HG02623 (cell line): Measurements from ENCODE around the gene TMEM17.
A peak's percentile ranks its signal among the peaks of the same experiment; 100 is the strongest.

ENCODE experiments used
- ATAC-seq: cut with Tn5 transposase; IDR thresholded peaks from one replicate; pipeline ENCODE4 v1.9.1; 2021; ENCODE audit warnings: moderate library complexity; ENCODE audit not compliant: unreplicated experiment

Gene TMEM17

DNA sequence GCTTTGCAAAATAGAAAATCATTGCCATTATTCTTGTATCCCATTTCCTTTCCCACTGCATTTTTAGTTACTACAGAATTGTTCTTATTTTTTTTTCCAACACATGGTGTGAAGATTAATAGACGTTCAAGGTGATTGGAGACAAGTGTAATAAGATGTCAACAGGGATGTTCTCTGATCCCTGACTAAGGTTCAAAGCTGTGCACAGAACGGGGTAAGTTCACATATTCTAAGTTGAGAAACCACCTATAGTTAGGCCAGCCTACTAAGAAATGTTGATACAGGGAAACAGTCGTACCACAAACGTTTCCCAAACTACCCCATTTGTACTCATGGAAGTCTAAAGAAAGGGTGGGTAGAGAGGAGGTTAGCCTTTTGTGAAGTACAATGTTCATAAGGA, 6.4 kb upstream of the TMEM17 start:
- ATAC-seq: no peak

- ATAC-seq: no peak
Observed at GRCh38 chr2:62511636-62512035, 5.6 kb upstream of the TMEM17 start.

DNA sequence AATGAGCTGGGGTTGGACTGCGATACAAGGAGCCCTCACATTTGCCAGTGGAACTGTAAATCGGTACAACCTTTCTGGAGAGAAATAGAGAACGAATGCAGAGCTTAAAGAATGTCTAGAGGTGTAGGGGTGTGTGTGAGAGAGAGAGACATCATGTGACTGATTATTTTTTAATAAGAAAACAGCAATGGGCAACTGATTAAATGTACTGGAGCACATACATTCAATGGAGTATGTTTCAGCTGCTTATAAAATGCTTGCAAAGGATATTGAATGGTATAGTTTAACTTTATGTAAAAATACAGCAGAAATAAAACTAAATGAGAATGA, 391 bp upstream of the TMEM17 start:
- peak; percentile 29 for ATAC-seq

- no peak for ATAC-seq
Observed at GRCh38 chr2:62505109-62505749, 766 bp downstream of the TMEM17 start.

DNA sequence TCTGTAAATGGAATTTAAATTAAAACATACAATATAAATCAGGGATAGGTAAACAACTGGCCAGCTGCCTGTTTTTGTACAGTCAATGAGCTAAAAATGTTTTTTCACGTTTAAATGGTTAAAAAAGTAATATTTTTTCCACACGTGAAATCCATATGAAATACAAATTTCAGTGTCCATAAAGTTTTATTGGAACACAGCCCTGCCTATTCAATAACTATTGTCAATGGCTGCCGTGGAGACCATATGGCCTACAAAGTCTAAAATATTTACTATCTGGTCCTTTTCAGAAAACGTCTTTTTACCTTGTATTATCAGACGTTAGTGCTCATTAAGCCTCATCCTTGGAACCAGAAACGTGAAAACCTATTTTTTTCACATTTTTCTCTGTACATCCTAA, 1.3 kb downstream of the TMEM17 start:
- ATAC-seq: no peak

GRCh38 chr2:62501794-62502500, 4.0 kb downstream of the TMEM17 start:
- ATAC-seq: no peak

DNA sequence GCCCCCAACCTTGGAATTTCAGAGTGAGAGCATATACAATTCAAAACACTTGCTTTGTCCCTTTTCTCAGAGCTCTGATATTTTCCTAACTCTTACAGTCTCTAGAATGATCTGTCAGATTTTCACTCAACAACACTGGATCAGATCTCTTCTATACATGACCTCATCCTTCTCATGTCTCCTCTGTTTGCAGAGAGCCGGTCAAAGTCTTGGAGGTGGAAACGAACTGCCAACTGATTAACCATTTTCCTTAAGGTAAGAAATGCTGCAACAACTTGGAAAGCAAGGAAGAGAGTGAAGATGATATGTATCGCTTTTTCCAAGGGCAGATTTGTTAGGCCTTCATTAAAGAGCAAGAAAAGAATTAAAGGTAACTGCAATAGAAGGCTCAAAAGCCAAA, 4.9 kb downstream of the TMEM17 start:
- ATAC-seq: no peak

- ATAC-seq: no peak
Observed at GRCh38 chr2:62499430-62500060, 6.5 kb downstream of the TMEM17 start.

GRCh38 chr2:62498739-62499138, 7.3 kb downstream of the TMEM17 start:
- ATAC-seq: no peak

DNA sequence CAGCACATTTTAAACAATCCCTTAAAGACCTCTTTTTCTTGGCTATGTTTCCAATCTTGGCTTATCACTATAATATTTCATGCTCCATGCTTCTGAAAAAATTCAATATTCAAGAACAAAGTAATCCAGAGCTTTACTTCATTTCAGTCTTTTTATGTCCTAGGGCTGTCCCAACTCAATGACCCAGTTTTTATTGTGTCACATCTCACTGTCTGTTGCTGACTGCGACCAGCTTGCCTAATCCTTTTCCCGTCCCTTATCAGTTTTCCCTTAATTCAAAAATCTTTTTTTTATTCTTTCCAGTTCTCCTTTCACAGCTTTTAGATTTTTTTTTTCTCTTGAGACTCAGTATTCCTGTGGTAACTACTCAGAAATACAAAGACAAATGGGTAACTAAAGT, 10.2 kb downstream of the TMEM17 start:
- ATAC-seq: no peak

- no peak for ATAC-seq
Observed at GRCh38 chr2:62492048-62492447, 13.9 kb downstream of the TMEM17 start.

DNA sequence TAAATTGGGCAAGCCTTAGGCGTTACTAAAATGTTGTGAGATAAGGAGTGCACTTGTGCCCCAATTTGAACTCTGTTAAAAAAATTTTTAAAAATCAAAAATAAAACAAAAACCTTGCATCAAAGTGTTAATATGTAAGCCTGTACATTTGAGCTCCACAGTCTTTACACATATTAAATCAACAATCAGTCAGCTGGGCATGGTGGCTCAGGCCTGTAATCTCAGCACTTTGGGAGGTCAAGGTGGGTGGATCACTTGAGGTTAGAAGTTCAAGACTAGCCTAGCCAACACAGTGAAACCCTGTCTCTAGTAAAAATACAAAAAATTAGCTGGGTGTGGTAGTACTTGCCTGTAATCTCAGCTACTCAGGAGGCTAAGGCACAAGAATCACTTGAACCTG, 16.3 kb downstream of the TMEM17 start:
- no peak for ATAC-seq

DNA sequence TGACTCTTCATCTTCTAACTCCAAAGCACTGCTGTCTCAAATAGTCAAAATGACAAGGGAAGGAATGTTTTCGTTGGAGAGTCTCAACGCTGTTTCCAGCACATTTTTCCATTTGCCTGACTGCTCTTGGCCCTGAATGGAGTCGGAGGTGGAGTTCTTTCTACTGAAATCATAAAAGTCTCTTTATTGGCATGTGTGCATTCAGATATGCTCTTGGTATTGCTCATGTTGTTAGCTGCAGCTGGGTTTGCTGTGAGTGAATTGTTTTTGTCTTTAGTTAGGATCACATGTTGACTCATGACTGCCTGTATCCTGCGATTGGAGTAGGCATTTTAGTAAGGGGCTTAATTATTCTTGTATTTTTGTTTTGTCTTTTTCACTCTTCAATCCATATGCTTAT, 16.8 kb downstream of the TMEM17 start:
- ATAC-seq: no peak

DNA sequence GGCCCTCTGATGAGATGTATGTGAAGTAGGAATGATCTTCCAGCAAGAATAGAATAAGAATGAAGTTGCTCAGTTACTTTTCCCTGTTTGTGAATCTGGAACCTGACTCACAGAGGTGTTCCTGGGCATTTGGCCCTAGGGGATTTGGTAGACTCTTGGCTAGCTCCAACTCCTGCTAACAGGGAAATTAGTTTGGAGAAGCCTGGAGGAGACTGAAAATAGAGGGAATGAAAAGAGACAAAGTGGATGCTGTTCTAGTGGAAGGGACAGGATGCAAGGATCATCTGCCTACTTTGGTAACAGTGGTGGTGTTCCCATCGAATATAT, 19.6 kb downstream of the TMEM17 start:
- no peak for ATAC-seq

- no peak for ATAC-seq
Observed at GRCh38 chr2:62485761-62486438, 20.1 kb downstream of the TMEM17 start.

DNA sequence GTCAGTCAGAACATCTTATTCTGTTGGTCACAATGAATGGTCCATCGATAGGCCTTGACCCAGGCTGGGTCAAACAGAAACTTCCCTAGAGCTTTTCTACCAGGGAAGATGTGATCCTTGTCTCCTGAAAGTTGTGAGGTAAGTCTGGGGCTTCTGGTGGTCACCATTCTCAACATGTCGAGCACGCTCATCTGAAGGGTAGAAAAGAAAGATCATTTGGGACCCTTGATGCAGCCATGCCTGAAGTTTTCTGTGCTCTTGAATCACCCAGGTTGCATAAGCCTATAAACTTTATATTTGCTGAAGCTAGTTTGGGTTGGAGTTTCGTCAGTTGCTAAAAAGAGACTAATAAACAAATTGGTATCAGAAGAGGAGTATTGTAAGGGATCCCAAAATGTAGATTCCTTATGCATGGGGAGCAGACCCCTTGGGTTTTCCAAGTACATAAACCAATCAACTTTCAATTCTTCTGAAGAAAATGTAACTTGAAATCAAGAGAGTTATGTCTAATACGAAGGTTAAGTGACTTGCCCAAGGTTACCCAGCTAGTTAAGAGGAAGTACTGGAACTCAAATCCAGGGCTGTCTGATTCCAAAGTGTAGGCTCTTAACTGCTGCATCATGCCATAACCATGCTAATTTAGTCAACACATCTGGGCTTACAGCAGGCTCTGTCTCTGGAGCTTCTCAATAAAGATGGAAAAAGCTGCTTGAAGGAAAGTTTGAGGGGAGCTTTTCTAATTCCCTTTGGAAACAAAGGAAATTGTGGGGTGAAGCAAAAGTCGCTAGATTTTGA, 23.2 kb downstream of the TMEM17 start:
- no peak for ATAC-seq

DNA sequence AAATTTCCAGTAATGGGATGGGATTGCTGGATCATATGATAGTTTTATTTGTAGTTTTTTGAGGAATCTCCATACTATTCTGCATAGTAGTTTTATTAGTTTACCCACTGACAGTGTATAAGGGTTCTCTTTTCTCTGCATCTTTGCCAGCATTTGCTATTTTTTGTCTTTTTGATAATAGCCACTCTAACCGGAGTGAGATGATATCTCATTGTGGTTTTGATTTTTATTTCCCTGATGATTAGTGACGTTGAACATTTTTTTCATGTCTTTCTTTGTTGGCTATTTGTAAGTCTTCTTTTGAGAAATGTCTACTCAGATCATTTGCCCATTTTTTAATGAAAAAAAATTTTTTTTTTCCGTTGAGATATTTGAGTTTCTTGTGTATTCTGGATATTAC, 26.1 kb downstream of the TMEM17 start:
- ATAC-seq: no peak

DNA sequence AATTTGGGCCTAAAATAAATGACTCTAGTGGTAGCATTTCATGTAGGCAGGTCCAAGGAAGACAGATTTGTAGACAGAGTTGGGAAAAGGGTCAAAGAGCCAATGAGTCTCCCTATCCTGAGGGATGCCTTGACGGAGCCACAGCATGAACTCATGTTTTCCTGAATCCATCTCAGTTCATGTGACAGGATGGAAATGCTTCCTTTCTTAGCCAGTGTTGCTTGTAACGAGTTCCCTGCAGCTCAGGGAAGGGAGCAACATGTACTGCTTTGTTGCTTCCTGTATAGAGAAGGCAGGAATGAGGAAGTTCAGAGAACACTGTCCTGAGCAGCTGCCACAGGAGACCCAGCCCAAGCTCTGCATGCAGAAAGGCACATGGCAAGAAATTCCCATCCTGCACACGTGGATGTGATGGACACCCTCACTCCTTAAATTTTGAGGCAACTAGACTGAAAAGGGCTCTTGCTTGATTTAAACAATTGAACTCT, 27.9 kb downstream of the TMEM17 start:
- ATAC-seq: no peak

DNA sequence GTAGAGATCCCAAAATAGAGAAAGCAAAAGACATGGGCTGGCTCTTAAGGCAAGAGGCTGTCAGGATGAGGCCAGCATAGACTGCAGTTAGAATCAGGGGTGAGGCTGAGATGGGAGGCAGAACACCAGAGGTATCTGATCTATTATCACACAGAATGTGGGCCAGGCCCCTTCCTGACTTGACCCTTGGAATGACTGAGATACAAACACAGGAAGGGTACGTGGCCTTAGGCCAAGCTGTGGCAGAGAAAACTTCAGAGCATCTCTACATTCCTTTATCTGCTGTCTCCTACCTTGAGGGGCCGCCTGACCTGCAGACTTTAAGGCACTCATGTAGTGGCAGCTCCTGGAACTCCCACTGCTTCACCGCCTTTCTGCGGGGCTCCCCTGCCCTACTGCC, 28.4 kb downstream of the TMEM17 start:
- ATAC-seq: no peak

- ATAC-seq: no peak
Observed at GRCh38 chr2:62475172-62476011, 30.6 kb downstream of the TMEM17 start.
